ENCODE results near the gene RAD18.

- TF ChIP-seq GATA2 (IDR thresholded peaks at IDR 0.05; ENCODE audit: low read depth, low read length) = no peak
- no peak for TF ChIP-seq GATA3 (IDR thresholded peaks at IDR 0.05; ENCODE audit: low read depth, low read length)
Measured at GRCh38 chr3:8942115-8942514, 21.2 kb downstream of the RAD18 start.

Measured in SH-SY5Y (cell line).